ENCODE measurements around the gene TESPA1.
"Not testable (repeated sequence)": the region's sequence is repeated elsewhere in the genome, so short reads cannot be mapped to it uniquely, and the experiment has no call there.

Gene TESPA1, protein sequence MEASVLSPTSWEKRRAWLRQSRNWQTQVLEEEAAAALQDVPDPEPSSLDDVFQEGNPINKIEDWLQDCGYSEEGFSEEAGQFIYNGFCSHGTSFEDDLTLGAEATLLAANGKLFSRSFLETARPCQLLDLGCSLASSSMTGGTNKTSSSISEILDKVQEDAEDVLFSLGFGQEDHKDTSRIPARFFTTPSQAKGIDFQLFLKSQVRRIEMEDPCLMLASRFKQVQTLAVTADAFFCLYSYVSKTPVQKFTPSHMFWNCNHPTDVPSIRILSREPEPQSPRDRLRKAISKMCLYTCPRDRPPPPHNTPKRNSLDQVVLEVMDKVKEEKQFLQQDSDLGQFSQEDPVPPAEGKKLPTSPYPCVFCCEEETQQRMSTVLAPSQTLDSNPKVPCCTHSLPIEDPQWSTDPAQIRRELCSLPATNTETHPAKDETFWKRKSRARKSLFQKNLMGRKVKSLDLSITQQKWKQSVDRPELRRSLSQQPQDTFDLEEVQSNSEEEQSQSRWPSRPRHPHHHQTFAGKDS

DNA sequence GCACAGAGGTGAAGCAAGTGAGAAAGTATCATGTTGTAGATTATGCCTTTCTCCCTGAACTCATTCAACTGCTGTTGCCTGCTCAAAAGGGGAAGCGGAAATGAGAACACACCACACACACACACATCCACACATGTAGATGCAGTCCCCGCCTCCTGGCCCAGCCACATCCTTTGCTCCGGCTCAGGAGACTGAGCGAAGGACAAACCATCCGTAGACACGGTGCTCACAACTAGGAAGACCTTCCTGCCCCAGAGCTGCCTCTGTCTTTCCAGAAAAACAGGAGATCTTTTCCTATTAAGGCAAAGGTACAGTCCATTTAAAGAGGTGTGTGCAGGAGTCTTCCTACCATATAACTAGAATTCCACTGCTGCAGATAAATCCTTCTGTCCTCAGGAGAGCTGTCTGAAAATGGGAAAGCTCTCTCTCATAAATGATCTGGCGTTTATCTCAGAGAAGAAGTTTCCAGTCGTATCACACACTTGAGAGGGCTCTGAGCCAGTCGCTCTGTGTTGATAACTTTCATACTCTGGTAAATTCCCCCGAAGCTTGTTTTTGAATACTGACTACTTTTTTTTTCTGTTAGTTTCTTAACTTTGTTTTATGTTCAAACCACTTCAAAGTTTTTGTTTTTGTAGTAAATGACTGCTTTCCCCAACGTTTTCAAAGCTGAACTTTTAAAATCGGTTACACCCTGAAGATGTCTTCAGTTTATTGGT, at the start of gene TESPA1:
TESPA1 (minus strand) TSS at position 105 of the 719 bp plus-strand sequence. CDS start 10,200 bp downstream, outside the sequence.
- DNase-seq: peak; percentile 68

DNA sequence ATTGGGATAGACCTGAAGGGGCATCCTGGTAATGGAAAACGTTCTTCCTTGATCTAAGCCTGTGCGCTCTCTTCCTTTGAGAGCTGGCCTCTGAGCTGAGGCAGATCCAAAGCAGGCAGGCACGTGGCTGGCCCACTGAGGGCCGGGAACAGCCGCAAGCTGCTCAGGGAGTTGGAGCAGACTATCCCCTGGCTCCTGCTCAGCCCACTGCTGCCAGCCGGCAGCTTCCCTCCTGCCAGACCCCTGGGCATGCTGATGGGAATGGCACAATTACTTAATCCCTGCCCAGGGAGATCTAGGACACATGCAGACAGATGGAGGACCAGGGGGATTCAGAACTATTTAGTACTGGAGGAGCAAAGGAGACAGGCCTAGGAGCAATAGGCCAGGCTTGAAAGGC, 49.7 kb upstream of the TESPA1 start:
- DNase-seq: peak; percentile 45

DNA sequence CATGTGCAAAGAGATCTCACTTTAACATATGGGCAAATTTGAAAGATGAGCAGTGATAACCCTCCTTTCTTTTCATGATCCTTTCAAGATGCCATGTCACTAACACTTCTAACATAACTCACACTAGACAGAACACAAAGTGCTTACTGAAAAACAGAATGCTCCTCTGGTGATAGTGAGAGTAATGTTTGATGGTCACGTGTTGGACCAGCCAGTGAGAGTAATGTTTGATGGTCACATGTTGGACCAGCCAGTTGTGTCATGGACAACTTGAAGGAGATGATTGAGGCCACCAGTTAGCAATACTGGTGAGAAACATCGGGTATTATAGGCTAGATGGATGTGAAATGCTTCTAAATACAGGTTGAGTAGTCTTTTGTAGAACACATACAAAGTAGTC, 40.9 kb upstream of the TESPA1 start:
- no peak for DNase-seq

DNA sequence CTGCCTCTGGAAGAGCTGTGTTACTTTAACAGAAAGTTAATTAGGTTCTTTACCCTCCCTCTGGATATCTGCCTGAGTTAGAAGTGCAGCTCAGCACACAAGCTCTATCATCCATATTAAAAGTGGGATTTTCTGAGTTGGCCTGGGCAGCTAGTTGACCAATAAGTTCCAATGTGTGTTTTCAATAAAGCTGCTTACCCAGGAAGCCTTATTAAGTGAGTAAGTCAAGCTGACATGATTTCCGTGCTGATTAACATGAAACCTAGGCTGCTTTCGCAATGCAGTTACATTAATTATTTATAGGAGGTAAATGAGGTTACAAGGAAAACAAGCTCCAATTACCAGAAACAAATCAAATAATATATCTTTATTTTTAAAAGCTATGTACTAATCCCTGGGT, 40.0 kb upstream of the TESPA1 start:
- no peak for DNase-seq

DNA sequence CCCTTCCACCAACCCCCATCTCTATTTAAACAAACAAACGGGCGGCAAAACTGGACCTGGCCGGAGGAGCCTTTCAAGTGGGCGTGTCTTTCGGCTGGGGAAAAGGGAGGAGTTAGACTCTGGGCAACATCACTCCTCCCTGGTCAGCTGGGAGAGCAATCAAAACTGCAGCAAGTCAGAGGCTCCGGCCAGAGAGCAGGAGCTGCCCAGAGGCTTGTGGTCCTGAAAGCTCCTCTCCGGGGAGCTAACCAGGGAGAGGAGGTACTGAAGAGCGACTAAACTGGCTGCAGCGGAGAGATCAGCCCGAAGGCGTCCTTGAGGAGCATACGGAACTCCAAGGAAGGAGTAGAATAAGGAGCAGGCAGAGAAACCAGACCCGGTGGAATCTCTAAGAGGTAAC, 35.2 kb upstream of the TESPA1 start, which contains the start of gene NEUROD4:
NEUROD4 (plus strand) TSS at position 191 of the 400 bp plus-strand sequence. CDS start 6,466 bp downstream, outside the sequence.
- peak; percentile 74 for DNase-seq

DNA sequence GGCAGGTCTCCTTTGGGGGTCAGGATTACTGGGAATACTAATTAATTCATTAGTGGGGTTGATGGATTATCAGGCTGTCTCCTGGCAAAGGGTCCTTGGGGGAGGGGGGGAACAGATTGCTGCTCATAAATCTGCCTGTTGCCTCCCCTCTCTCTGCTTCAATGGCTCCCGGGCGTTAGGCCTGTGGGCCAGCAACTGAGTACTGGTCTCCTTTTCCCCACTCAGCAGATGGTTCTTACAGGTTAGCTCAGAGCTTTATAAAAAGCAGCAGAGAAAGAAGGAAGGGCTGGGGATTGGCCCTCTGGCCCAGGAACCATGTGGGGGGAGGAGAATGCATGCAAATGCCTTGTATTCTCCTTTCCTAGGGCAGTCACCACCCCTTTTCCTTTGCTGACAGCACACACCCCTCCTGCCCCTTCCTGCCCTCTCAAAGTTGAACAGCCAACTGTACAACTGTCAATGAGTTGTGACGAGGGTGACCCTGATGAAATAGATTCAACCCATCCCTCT, 32.9 kb upstream of the TESPA1 start:
- no peak for DNase-seq

DNA sequence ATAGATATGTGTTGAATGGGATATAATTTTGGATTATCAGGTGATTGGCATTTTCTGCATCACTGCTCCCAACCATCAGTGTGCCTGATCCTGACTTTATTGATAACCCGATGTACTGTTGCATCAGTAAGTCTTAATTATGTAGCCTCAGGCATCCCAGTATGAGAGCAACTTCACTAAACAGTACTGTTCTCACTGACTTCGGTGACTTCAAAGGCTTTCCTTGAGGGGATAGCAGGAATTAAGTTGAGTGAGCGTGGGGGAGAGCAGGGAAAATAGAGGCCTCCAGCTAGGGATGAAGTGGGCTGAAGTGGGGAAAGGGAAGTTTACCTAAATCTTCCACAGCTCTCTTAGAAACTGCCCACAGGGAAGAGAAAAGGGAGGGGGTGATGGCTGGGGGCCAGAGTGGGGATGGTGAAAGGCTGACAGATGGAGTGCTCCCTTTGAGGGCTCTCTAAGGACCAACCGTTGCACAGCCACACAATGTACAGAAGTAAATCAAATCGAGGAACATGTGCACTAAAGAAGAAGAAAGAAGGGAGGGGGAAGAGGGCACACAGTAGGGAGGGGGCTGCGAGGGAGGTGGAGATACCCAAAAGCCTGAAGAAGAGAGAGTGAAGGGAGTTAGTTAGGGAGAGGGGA, 24.5 kb upstream of the TESPA1 start:
- no peak for DNase-seq

DNA sequence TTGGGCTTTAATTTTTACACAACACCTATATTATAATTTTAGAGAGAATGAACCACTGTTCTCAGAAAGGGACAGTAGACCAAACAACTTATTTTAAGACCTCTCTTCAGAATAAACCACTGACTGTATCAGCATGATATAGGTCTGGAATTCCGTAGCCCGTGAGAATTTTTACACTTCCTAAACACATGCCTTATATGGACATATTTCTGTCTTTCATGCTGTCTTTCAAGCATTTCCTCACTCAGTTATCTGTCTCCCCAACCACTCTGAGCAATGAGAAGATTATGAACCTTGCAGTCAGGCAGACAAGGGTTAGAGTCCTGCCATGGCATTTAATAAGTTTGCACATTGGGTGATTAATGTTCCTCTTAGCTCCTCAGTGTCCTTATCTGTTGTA, 17.8 kb upstream of the TESPA1 start:
- no peak for DNase-seq

DNA sequence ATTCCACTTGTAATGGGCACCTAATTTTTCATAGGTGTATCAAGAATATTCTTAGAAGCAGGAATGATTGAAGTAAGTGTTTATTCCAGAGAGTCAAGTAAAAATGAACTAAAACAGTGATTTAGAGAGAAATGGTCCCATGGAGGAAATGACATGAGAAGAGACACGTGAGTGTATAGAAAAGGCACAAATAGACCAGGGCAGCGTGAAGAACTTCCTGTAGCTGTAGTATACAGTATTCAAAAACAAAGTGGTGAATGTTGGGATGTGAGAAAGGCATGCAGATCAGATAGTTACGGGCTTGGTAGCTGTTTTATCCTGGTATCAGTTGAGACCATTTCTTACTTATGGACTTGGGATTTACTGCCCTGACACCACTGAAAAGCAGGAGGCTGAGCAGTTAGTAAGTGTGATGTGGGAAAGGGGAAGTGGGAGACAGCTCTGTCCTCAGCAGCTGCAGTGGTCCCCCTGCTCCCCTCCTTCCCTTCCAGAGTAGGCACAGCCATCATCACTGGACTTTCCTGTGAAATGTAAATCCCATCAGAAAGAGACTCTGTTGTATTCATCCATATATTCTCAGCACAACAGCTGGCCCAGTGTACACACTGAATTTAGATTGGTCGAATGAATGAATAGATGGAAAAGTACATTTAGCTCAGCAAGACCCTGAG, 16.8 kb upstream of the TESPA1 start:
- no peak for DNase-seq

DNA sequence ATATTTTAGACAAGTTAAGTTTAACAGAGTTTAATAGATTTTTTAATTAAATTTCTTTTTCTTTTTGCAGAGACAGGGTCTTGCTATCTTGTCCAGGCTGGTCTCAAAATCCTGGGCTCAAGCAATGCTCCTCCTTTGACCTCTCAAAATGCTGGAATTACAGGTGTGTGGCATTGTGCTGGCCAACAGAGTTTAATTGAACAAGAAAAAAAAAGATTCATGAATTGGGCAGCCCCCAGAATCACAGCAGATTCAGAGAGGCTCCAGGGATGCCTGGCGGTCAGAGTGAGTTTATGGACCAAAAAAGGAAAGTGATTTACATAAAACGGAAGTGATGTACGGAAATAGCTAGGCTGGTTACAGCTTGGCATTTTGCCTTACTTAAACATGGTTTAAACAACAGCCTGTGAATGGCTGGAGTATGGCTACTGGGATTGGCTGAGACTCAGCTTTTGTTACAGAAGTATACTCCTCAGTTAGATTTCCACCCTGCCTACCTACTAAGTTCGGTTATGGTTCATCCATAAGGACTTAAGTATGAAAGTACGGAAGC, 14.5 kb upstream of the TESPA1 start:
- DNase-seq: no peak

DNA sequence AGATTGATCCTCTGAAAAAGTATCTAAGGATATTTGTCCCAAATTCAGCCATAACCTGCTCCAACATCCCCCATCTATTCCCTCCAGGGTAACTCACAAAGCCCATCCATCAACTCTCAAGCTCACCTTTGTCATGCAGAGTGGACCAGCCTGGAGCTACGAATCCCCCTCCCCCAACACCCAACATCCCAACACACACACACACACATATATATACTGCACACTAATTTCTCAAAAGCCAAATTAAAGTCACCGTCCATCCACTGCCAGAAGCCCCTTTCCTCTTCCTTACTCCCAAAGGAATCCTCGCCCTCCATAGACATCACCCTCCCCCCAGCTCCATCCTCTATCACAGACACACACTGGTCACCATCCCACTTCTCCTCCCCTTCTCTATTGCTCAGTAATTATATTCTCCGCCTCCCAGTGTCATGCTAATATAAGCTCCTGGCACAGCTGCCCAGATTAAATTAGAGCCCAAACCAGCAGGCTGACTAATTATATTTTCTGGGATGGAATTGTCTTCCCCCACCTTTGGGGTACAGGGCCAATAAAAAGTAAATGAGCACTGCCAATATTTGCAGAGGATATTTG, 13.5 kb upstream of the TESPA1 start:
- no peak for DNase-seq

DNA sequence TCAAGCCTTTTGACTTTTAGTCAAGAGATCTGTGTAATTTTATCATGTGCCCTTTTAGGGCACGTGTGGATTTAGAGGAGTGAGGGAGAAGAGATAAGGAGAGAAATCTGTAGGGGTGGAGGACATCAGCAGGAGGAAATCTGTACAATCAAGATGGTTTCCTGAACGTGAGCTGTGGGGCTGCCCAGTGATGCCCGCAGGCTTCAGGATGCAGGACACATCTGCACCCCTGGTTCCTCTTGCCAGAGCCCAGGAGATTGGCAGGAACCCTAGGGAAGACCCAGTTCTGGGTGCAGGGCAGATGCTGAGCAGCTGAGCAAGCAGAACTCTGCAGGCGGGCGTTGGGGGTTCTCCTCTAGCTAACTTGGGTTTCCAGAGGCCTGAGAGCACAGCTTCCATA, 11.6 kb upstream of the TESPA1 start:
- no peak for DNase-seq

DNA sequence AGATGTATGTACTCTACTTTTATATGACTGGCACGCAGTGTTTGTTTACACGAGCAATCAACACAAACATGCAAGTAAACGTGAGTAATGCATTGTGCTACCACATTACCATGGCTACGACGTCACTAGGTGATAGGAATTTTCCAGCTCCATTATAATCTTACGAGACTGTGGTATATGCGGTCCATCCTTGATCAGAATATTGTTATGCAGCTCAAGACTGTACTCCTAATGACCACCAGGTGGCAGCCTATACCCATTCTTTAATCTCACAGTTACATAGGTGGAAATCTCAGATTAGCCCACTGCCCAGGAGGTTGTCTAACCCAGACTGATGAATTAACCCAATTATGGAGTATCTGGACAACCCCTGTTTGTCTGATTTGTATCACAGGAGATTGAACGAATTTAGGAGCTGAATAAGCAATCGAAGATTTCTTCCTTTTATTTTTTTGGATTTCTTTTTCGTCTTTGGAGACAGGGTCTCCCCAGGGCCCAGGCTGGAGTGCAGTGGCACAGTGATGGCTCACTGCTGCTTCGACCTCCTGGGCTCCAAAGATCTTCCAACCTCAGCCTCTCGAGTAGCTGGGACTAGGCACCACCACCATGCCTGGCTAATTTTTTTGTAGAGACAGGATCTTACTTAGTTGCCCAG, 8.7 kb upstream of the TESPA1 start:
- peak; percentile 48 for DNase-seq

DNA sequence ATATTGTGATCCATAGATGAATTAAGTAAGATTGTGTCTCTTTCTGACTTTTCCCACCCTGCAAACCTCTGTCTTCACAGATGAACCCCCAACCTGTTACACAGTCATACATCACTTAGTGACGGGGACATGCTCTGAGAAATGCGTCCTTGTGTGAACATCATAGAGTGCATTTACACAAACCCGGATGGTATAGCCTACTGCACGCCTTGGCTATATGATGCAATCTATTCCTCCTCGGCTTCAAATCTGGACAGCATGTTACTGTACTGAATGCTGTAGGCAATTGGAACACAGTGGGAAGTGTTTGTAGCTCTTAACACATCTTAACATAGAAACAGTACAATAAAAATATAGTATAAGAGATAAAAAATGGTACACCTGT, 7.4 kb upstream of the TESPA1 start:
- DNase-seq: no peak

DNA sequence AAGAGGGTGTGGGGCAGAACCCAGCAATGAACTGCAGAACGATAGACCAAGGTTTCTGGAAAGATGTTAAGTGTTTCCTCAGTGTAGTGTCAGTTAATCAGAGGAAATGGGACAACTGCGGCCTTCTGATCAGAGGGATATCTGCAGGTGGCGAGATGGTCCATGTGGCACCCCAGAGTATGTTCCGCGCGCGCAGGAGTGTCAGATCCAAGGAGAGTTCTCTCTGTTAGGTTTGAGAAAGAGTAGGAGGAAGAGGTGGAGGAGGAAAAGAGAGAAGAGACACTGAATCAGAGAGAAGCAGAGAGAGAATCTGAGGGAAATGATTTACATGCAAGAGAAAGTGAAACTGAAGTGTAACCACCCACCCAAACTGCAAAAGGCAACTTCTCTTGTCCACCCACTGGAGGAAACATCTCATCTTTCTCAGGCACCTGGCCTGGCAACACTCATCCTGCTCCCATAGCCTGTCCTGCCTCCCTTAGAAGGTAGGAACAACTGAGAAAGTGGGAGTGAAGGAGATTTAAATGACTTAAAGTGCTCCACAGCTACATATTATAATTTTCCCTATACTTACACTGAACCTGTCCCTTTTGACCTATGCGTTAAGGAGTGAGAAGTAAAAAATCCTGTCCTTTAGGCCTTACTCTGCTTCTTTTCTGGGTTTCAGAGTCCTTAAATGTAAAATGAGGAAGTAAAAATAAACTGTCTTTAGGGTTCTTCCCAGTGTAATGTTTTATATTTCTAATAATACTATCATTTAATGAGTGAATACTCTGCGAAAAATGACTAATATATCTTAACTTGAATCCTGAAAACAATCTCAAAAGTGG, 6.8 kb upstream of the TESPA1 start:
- DNase-seq: no peak

DNA sequence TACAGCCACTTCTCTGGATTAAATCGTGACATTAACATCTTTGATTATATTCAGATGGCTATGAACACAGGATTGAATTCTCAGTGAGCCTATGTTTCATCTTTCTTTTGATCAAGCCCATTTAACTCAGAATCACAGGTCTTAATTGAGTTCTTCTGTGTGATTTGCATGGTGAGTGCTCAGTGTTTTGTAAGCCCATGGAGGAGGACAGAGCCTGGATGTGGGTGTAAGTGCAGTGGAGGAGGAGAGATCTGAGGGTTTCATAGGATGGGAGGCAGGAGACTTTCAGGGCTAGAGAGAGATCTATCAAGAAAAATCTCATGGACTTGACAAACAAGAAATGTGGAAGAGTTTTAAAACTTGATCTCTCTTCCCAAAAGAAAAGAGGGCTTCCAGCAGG, 5.3 kb upstream of the TESPA1 start:
- no peak for DNase-seq

DNA sequence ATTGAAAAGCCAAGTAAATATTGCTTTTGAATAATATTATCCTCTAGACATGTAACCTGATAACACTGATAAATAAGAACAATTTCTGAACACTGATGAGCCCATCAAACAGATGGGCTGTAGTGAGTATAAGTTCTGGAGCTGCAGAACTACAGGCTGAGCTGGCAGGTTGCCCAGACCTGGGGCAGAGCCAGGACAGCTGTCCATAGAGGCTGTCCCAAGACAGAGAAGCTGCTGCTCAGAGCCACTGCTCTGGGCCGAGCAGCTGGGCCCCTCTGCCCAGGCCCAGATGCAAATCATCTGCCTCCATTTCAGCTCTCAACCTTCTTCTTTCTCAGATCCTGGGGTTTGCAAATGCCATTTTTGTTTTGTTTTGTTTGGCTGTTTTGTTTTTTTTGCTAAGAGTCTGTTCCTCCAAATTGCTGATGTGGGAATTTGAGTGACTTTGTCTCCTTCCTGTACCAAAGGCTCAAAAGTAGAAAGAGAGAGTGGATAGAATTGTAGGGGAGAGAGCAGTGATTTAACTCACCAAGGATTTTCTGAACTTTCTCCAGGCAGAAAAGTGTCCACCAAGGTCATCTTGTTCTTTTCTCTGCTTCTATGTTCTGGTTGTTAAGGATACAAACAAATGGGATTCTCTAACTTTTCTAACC, 4.0 kb upstream of the TESPA1 start:
- peak; percentile 91 for DNase-seq

DNA sequence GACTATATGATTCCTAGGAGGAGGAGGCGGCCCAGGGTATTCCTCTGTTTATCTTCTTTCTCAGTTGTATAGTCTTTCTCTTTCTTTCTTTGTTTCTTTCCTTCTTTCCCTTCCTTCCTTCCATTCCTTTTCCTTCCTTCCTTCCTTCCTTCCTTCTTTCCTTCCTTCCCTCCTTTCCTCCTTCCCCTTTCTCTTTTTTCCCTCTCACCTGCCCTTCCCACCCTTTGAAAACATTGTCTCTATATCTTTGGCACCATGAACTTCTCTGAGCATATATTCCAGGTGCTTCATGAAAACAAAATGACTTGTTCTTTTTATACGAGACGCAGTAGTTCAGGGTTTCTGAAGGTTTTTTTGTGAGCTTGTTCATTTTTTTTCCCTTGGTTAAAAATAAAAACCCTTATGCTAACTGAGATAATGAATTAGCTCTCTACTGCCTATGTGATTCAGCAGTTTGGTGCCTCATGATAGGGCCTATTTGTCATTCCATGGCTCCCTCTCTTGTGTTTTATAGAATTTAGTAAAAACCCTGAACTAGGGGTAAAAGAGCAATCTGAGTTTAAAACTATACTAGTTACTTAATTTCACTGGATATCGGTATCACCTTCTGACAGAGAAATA, 3.2 kb upstream of the TESPA1 start:
- no peak for DNase-seq

DNA sequence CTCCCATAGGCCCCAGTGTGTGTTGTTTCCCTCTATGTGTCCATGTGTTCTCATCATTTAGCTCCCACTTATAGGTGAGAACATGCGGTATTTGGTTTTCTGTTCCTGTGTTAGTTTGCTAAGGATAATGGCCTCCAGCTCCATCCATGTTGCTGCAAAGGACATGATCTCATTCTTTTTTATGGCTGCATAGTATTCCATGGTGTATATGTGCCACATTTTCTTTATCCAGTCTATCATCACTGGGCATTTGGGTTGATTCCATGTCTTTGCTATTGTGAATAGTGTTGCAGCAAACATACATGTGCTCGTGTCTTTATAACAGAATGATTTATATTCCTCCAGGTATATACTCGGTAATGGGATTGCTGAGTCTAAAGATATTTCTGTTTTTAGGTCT, 2.2 kb upstream of the TESPA1 start:
- not testable (repeated sequence) for DNase-seq

Data from femur (tissue), 1 donor.